SK-N-SH (cell line): ENCODE measurements around the gene ZNF304. TPM values are rescaled to one million over a fixed set of nuclear protein-coding genes. Genes with fewer than 3 reads are reported as not detected.

Source experiments
- CTCF ChIA-PET: fragments of 300-600, 350-600 bp; formaldehyde crosslinking; extraction: SDS; loops from one replicate; lab custom pipeline; 2021; lab: Yijun Ruan, JAX
- POLR2A ChIA-PET: fragments of 350-600 bp; sonication (Branson Sonifier 250); formaldehyde crosslinking; extraction: SDS; loops from one replicate; lab custom pipeline; 2020; ENCODE audit warnings: antibody characterized with exemption, inconsistent platforms; lab: Yijun Ruan, JAX
- DNase-seq: peaks from one replicate; pipeline ENCODE4 v3.0.0; 2012
- H2AFZ ChIP-seq: fragments of 200-600 bp; sonication (generic); 2 replicates; pipeline ENCODE4 v1.8.1; 2016; ENCODE audit warnings: antibody characterized with exemption, mild to moderate bottlenecking, low read depth
- H3F3A ChIP-seq: fragments of 200-600 bp; sonication (generic); replicated peaks from 2 replicates; pipeline ENCODE3; 2016; ENCODE audit warnings: antibody characterized with exemption, mild to moderate bottlenecking; ENCODE audit not compliant: insufficient read depth
- H3K27ac ChIP-seq, 2 experiments: fragments of 200-500 bp in 1 of 2; fragments of 200-600 bp in 1 of 2; sonication (Bioruptor generic) in 1 of 2; sonication (generic), shearing (Covaris generic) in 1 of 2; 2 replicates each; pipeline versions ENCODE4 v1.5.1 to v1.6.1; 2014 to 2016; ENCODE audit warnings: low read depth in 2 of 2, inconsistent platforms in 1 of 2, low read length in 1 of 2, mild to moderate bottlenecking in 1 of 2, mixed read lengths in 1 of 2
- H3K27me3 ChIP-seq: fragments of 200-600 bp; sonication (generic), shearing (Covaris generic); 2 replicates; pipeline ENCODE4 v1.6.1; 2016; ENCODE audit warnings: mixed run types; ENCODE audit not compliant: insufficient read depth
- H3K36me3 ChIP-seq, 2 experiments: fragments of 200-500 bp in 1 of 2; fragments of 200-600 bp in 1 of 2; sonication (Bioruptor generic) in 1 of 2; sonication (generic) in 1 of 2; replicated peaks in 1 of 2; 2 replicates each; pipeline versions ENCODE3 to v1.5.1; 2014 to 2016; ENCODE audit warnings: low read length in 1 of 2, mild to moderate bottlenecking in 1 of 2; ENCODE audit not compliant: insufficient read depth in 2 of 2, control insufficient read depth in 1 of 2
- H3K4me1 ChIP-seq, 2 experiments: fragments of 200-500 bp in 1 of 2; fragments of 200-600 bp in 1 of 2; sonication (Bioruptor generic) in 1 of 2; sonication (generic), shearing (Covaris generic) in 1 of 2; 2 replicates each; pipeline versions ENCODE4 v1.5.1 to v1.6.1; 2014 to 2016; ENCODE audit warnings: low read depth in 1 of 2, low read length in 1 of 2, mixed run types in 1 of 2; ENCODE audit not compliant: insufficient read depth in 2 of 2, control insufficient read depth in 1 of 2
- H3K4me2 ChIP-seq: fragments of 200-600 bp; sonication (generic), shearing (Covaris generic); 2 replicates; pipeline ENCODE4 v1.6.1; 2017; ENCODE audit warnings: mixed run types
- H3K4me3 ChIP-seq, 2 experiments: fragments of 200-500 bp in 1 of 2; fragments of 200-600 bp in 1 of 2; sonication (Bioruptor generic) in 1 of 2; sonication (generic), shearing (Covaris generic) in 1 of 2; 2 replicates each; pipeline versions ENCODE4 v1.5.1 to v1.8.1; 2014 to 2016; ENCODE audit warnings: low read depth in 2 of 2, inconsistent platforms in 1 of 2, low read length in 1 of 2, mild to moderate bottlenecking in 1 of 2, mixed read lengths in 1 of 2, moderate library complexity in 1 of 2
- H3K79me2 ChIP-seq: fragments of 200-600 bp; sonication (generic); 2 replicates; pipeline ENCODE4 v1.8.1; 2017; ENCODE audit warnings: mild to moderate bottlenecking; ENCODE audit not compliant: insufficient read depth
- H3K9ac ChIP-seq: fragments of 200-600 bp; sonication (generic); 2 replicates; pipeline ENCODE4 v1.6.1; 2017; ENCODE audit warnings: mixed run types
- H3K9me2 ChIP-seq: fragments of 200-600 bp; sonication (generic); 2 replicates; pipeline ENCODE4 v1.6.1; 2017; ENCODE audit warnings: mixed run types
- H3K9me3 ChIP-seq: fragments of 200-600 bp; sonication (generic); 2 replicates; pipeline ENCODE4 v1.6.1; 2017; ENCODE audit warnings: mixed run types, mild to moderate bottlenecking, moderate library complexity
- H4K20me1 ChIP-seq: fragments of 200-600 bp; sonication (generic); 2 replicates; pipeline ENCODE4 v1.6.1; 2017; ENCODE audit warnings: mild to moderate bottlenecking, mixed run types; ENCODE audit not compliant: insufficient read depth
- CTCF ChIP-seq: fragments of 200-600 bp; sonication (generic); IDR thresholded peaks from 2 replicates; pipeline ENCODE4 v1.6.1; 2017; ENCODE audit warnings: antibody characterized with exemption, mild to moderate bottlenecking, moderate library complexity
- ELF1 ChIP-seq: IDR thresholded peaks from 2 replicates; pipeline ENCODE4 v1.4.0; 2012
- EZH2phosphoT487 ChIP-seq: fragments of 200-600 bp; sonication (generic); IDR thresholded peaks from 2 replicates; pipeline ENCODE4 v1.6.1; 2017; ENCODE audit warnings: low read depth, mixed run types, mild to moderate bottlenecking, antibody characterized with exemption, moderate library complexity, borderline replicate concordance
- FOXM1 ChIP-seq: IDR thresholded peaks from 2 replicates; pipeline ENCODE4 v1.4.0; 2012; ENCODE audit warnings: low read depth, mild to moderate bottlenecking
- GABPA ChIP-seq: IDR thresholded peaks from 2 replicates; pipeline ENCODE4 v1.4.0; 2012; ENCODE audit warnings: low read depth, mild to moderate bottlenecking
- JUND ChIP-seq: IDR thresholded peaks from 2 replicates; pipeline ENCODE4 v1.4.0; 2012
- MAX ChIP-seq: IDR thresholded peaks from 2 replicates; pipeline ENCODE4 v1.4.0; 2012; ENCODE audit warnings: low read depth
- MEF2A ChIP-seq: IDR thresholded peaks from 2 replicates; pipeline ENCODE4 v1.4.0; 2012; ENCODE audit warnings: low read depth, borderline replicate concordance
- MXI1 ChIP-seq: IDR thresholded peaks from 2 replicates; pipeline ENCODE4 v1.6.1; 2012; ENCODE audit warnings: mild to moderate bottlenecking, low read depth, low read length, improper control_type of control experiment
- NFIC ChIP-seq: IDR thresholded peaks from 2 replicates; pipeline ENCODE4 v1.4.0; 2012; ENCODE audit warnings: borderline replicate concordance
- NRF1 ChIP-seq: IDR thresholded peaks from 2 replicates; pipeline ENCODE4 v1.6.1; 2012; ENCODE audit warnings: low read depth, mild to moderate bottlenecking, low read length
- POLR2AphosphoS5 ChIP-seq: IDR thresholded peaks from 2 replicates; pipeline ENCODE4 v1.6.1; 2012; ENCODE audit warnings: low read depth, low read length
- RFX5 ChIP-seq: IDR thresholded peaks from 2 replicates; pipeline ENCODE4 v1.6.1; 2012; ENCODE audit warnings: mild to moderate bottlenecking, improper control_type of control experiment, low read length
- RXRA ChIP-seq: IDR thresholded peaks from 2 replicates; pipeline ENCODE4 v1.4.0; 2012; ENCODE audit warnings: low read depth, mild to moderate bottlenecking, borderline replicate concordance
- SIN3A ChIP-seq: IDR thresholded peaks from 2 replicates; pipeline ENCODE4 v1.6.1; 2012; ENCODE audit warnings: low read depth, mild to moderate bottlenecking, low read length, moderate library complexity, borderline replicate concordance
- SMC3 ChIP-seq: IDR thresholded peaks from 2 replicates; pipeline ENCODE4 v1.6.1; 2012; ENCODE audit warnings: low read depth, low read length, improper control_type of control experiment
- TAF1 ChIP-seq: IDR thresholded peaks from 2 replicates; pipeline ENCODE4 v1.6.1; 2012; ENCODE audit warnings: low read depth, mild to moderate bottlenecking, low read length, moderate library complexity, borderline replicate concordance
- TEAD4 ChIP-seq: IDR thresholded peaks from 2 replicates; pipeline ENCODE4 v1.4.0; 2012; ENCODE audit warnings: mild to moderate bottlenecking, borderline replicate concordance; ENCODE audit not compliant: insufficient read depth
- USF2 ChIP-seq: fragments of 150-350 bp; IDR thresholded peaks from 2 replicates; pipeline ENCODE4 v1.6.1; 2017; ENCODE audit warnings: antibody characterized with exemption, low read length, low read depth, borderline replicate concordance
- ZBTB33 ChIP-seq: IDR thresholded peaks from 2 replicates; pipeline ENCODE4 v1.4.0; 2012; ENCODE audit warnings: low read depth, borderline replicate concordance
- WGBS: methylation state at CpG from one replicate; pipeline ENCODE4 v1.1.6; 2017; ENCODE audit warnings: low lambda C conversion rate; 5-methylcytosine and 5-hydroxymethylcytosine counted together
- polyA plus RNA-seq, 3 experiments: library from polyadenylated mRNA; depleted of rRNA; stranded (reverse); fragments of >200 nt; gene quantifications; 2 replicates each; pipeline ENCODE4 v1.2.3, GENCODE V29; 2012

The ZNF304 gene
- polyA plus RNA-seq, 1 of the 3 experiments (the other 2 are of a cell fraction) = 2.5 TPM

GRCh38 chr19:57362997-57363687 lies 12.1 kb downstream of the ZNF304 start, which contains the start of the genes TRAPPC2B and ZNF547 (continued):
- TF ChIP-seq ZBTB33 = peak; percentile 86; the same call in 1 of the 2 replicates
- peak; percentile 97 for TF ChIP-seq GABPA
- TF ChIP-seq FOXM1 = no peak
- peak; percentile 84 for TF ChIP-seq POLR2AphosphoS5
- peak; percentile 81 for TF ChIP-seq MAX
- TF ChIP-seq RFX5 = no peak; the same call in 1 of the 2 replicates
- no peak for TF ChIP-seq CTCF
- peak; percentile 83 for TF ChIP-seq SIN3A

- Histone ChIP-seq H3K4me1 (peaks cover 0 to 6% of the 10 kb centered on the region in 2 experiments; a peak in 2 of 4 replicates), H3F3A (peaks cover 11% of the 10 kb centered on the region), H3K4me2 (peak overlapping the region; percentile 97), H3K4me3 (peak overlapping the region; percentile 63 to 84), H3K79me2 (peaks cover 34% of the 10 kb centered on the region), H3K9me2 (no peaks in the 10 kb centered on the region), H2AFZ (peak overlapping the region; percentile 81; the same call in 1 of the 2 replicates), H3K27ac (peak overlapping the region; percentile 53 to 65; a peak in 2 of 4 replicates), H3K9ac (peak overlapping the region; percentile 78), H3K36me3 (peaks cover 9 to 12% of the 10 kb centered on the region in 2 experiments), H4K20me1 (no peaks in the 10 kb centered on the region), H3K27me3 (no peaks in the 10 kb centered on the region), H3K9me3 (no peaks in the 10 kb centered on the region)
- ChIA-PET CTCF (interaction anchor here (1.0 to 1.3 kb wide), 2 partner anchors 13 to 1150 kb away, joined by 3 read pairs; partner anchors contain the start of gene ZNF304), POLR2A (interaction anchor here (0.9 to 1.4 kb wide), 2 partner anchors 26 to 71 kb away, joined by 3 to 5 read pairs; partner anchors contain the start of genes ZNF548 and ZNF749)
- DNase-seq = no peak
- WGBS = 3% methylated on average over 10 of the region's 18 CpGs
- TF ChIP-seq ZBTB33 (no peak), EZH2phosphoT487 (no peak), CTCF (no peak), MXI1 (no peak), TEAD4 (no peak), NFIC (no peak), TAF1 (no peak), SMC3 (no peak), USF2 (no peak), MEF2A (no peak), RXRA (no peak), SIN3A (no peak), JUND (no peak), POLR2AphosphoS5 (no peak), ELF1 (no peak), NRF1 (no peak)
These were observed 12.7 kb downstream of the ZNF304 start for GRCh38 chr19:57363688-57364181.
